ENCODE data around the gene ZBTB14.

ZBTB14 gene

DNA sequence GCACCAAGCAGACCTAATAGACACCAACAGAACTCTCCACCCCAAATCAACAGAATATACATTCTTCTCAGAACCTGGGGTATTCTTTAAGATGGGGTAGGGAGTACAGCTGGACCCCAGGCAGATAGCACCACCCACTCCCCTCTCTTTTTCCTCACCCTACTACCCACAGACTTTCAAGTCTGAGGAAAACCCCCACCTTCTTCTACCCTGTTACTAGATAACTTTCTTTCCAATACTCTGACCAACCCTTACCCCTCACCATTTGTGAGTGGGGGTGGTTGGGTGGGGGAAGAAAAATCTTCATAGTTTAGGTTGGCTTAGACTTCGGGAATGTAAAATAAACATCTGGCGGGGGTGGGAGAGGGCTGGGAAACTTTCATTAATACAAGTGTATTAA, 20.3 kb upstream of the ZBTB14 start:
- H3K27me3 ChIP-seq (replicated peaks; ENCODE audit: control insufficient read depth, insufficient read depth, low read length) = no peaks in the 10 kb centered on the region
- TF ChIP-seq, protein P1, sequence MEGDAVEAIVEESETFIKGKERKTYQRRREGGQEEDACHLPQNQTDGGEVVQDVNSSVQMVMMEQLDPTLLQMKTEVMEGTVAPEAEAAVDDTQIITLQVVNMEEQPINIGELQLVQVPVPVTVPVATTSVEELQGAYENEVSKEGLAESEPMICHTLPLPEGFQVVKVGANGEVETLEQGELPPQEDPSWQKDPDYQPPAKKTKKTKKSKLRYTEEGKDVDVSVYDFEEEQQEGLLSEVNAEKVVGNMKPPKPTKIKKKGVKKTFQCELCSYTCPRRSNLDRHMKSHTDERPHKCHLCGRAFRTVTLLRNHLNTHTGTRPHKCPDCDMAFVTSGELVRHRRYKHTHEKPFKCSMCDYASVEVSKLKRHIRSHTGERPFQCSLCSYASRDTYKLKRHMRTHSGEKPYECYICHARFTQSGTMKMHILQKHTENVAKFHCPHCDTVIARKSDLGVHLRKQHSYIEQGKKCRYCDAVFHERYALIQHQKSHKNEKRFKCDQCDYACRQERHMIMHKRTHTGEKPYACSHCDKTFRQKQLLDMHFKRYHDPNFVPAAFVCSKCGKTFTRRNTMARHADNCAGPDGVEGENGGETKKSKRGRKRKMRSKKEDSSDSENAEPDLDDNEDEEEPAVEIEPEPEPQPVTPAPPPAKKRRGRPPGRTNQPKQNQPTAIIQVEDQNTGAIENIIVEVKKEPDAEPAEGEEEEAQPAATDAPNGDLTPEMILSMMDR (IDR thresholded peaks at IDR 0.05; ENCODE audit: insufficient read depth, low read length, poor library complexity, severe bottlenecking) = no peak
- H3K4me3 ChIP-seq (replicated peaks; ENCODE audit: low read depth, low read length) = no peak overlapping the region
- DNase-seq (ENCODE audit: extremely low read depth, insufficient read length) = no peak
- H3K36me3 ChIP-seq (ENCODE audit: control insufficient read depth, insufficient read depth, low read length) = no peaks in the 10 kb centered on the region

DNA sequence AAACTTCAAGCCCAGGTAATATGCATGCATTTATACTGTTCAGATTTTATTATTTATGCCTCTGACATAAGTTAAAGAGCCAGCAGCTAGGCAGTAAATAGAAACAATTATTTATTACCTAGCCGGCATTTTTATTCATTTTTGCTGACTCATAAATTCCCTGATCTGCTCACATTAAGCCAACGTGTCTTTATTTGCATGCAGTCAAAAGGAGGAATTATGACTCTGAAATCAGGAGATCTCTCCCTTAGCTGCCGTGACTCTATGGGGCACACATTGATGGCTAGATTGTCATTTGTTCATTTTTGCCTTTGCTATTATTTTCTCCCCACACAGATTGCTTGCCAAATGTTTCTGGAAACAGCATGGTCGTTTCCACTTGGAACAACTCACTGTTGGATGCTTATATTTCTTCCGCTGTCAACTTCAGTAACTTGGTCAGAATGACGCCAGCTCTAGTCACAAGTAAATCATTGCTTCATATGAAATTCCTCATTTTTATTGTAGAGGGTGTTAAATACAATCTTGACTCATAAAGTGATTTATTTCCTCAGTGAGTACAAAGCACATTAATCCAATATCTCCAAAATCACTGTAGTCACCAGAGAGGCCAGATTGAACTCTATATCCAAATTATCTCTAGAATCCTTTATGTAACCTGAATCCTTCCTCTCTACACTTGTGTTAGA, 15.9 kb upstream of the ZBTB14 start:
- DNase-seq (ENCODE audit: extremely low read depth, insufficient read length) = no peak
- TF ChIP-seq, protein P1 (IDR thresholded peaks at IDR 0.05; ENCODE audit: insufficient read depth, low read length, poor library complexity, severe bottlenecking) = no peak
- H3K36me3 ChIP-seq (ENCODE audit: control insufficient read depth, insufficient read depth, low read length) = no peaks in the 10 kb centered on the region
- no peak overlapping the region for H3K4me3 ChIP-seq (replicated peaks; ENCODE audit: low read depth, low read length)
- no peaks in the 10 kb centered on the region for H3K27me3 ChIP-seq (replicated peaks; ENCODE audit: control insufficient read depth, insufficient read depth, low read length)

DNA sequence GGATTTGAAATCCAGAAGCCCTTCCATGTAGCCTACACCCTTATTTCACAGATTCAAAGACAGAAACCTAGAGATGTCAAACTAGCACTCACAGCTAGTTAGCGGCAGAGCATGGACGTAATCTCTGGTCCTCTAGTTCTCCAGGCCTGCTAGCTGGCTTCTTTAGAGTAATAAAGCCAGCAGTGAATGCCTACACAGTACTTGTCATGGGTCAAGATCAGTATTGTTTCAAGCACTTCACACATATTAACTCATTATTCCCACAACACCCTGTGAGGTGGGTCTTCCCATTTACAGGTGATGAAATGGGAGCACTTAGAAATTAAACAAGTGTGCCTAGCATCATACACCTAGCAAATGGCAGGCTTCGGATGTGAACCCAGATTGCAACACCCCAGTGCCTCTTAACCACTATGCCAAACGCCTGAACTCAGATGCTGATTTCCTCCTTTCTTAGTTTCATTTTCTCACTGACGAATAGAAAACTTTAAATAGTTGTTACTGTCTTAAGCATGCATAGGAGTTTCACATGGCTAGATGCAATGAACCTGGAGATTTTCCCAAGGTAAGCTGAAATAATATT, 14.5 kb upstream of the ZBTB14 start:
- peak; percentile 30 for DNase-seq (ENCODE audit: extremely low read depth, insufficient read length)
- no peaks in the 10 kb centered on the region for H3K36me3 ChIP-seq (ENCODE audit: control insufficient read depth, insufficient read depth, low read length)
- no peaks in the 10 kb centered on the region for H3K27me3 ChIP-seq (replicated peaks; ENCODE audit: control insufficient read depth, insufficient read depth, low read length)
- TF ChIP-seq, protein P1 (IDR thresholded peaks at IDR 0.05; ENCODE audit: insufficient read depth, low read length, poor library complexity, severe bottlenecking) = no peak
- no peak overlapping the region for H3K4me3 ChIP-seq (replicated peaks; ENCODE audit: low read depth, low read length)

DNA sequence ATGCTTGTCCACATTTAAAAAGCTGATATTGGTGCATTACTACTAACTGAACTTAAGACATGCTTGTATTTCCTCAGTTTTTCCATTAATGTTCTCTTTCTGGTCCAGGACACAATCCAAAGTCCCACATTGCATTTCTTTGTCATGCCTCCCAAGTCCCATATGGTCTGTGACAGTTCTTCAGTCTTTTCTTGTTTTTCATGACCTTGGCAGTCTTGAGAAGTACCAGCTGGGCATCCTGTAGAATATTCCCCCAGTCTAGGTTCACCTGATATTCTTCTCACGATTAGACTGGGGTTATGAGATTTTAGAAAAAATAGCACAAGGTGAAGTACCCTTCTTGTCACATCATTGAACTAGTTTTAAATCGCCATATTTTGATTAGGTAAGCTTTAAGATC, 10.3 kb upstream of the ZBTB14 start:
- TF ChIP-seq, protein P1 (IDR thresholded peaks at IDR 0.05; ENCODE audit: insufficient read depth, low read length, poor library complexity, severe bottlenecking) = no peak
- no peaks in the 10 kb centered on the region for H3K27me3 ChIP-seq (replicated peaks; ENCODE audit: control insufficient read depth, insufficient read depth, low read length)
- no peak for DNase-seq (ENCODE audit: extremely low read depth, insufficient read length)
- H3K36me3 ChIP-seq (ENCODE audit: control insufficient read depth, insufficient read depth, low read length) = no peaks in the 10 kb centered on the region
- H3K4me3 ChIP-seq (replicated peaks; ENCODE audit: low read depth, low read length) = no peak overlapping the region

DNA sequence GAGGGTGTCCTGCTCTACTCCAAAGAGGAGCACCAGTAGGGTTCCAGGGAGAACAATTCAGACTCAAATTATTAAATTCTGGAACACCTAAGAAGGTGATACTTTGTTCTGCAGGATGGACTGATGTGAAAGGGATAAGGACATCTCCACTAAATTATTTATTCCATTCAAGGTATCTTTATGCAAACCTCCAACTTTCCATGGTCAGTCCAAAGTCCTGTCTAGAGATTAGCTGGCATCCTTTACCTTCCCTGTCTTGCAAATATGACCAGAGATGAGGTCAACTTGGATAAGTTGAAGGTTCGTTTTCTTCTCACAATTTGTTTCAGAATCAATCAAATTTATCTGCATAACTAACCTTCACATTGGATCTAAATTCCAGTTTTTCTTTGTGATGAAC, 8.7 kb upstream of the ZBTB14 start:
- no peak for DNase-seq (ENCODE audit: extremely low read depth, insufficient read length)
- TF ChIP-seq, protein P1 (IDR thresholded peaks at IDR 0.05; ENCODE audit: insufficient read depth, low read length, poor library complexity, severe bottlenecking) = no peak
- no peaks in the 10 kb centered on the region; the same call in 1 of the 2 replicates for H3K27me3 ChIP-seq (replicated peaks; ENCODE audit: control insufficient read depth, insufficient read depth, low read length)
- H3K4me3 ChIP-seq (replicated peaks; ENCODE audit: low read depth, low read length) = no peak overlapping the region
- no peaks in the 10 kb centered on the region for H3K36me3 ChIP-seq (ENCODE audit: control insufficient read depth, insufficient read depth, low read length)

All from GM06990 (cell line).